Measurements from ENCODE around the gene MAFF.
"Not testable (repeated sequence)": the region's sequence is repeated elsewhere in the genome, so short reads cannot be mapped to it uniquely, and the experiment has no call there.

DNA sequence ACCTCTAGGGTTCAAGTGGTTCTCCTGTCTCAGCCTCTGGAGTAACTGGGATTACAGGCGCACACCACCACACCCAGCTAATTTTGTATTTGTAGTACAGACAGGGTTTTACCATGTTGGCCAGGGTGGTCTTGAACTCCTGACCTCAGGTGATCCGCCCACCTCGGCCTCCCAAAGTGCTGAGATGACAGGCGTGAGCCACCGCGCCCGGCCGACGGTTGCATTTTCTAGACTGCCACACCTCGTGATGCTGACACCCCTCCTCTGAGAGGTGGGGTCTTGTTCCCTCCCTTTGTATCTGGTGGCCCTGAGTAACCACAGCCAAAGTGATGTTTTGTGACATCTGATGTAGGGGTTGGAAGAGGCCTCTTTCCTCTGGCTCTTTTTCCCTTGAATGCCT lies 32.1 kb downstream of the MAFF start:
- TF ChIP-seq POLR2A, POLR2AphosphoS5 (IDR thresholded peaks at IDR 0.05): not testable (repeated sequence)
- TF ChIP-seq, protein P1, sequence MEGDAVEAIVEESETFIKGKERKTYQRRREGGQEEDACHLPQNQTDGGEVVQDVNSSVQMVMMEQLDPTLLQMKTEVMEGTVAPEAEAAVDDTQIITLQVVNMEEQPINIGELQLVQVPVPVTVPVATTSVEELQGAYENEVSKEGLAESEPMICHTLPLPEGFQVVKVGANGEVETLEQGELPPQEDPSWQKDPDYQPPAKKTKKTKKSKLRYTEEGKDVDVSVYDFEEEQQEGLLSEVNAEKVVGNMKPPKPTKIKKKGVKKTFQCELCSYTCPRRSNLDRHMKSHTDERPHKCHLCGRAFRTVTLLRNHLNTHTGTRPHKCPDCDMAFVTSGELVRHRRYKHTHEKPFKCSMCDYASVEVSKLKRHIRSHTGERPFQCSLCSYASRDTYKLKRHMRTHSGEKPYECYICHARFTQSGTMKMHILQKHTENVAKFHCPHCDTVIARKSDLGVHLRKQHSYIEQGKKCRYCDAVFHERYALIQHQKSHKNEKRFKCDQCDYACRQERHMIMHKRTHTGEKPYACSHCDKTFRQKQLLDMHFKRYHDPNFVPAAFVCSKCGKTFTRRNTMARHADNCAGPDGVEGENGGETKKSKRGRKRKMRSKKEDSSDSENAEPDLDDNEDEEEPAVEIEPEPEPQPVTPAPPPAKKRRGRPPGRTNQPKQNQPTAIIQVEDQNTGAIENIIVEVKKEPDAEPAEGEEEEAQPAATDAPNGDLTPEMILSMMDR (IDR thresholded peaks at IDR 0.05) = not testable (repeated sequence)
